ENCODE measurements around the gene STAC3.

The STAC3 gene

DNA sequence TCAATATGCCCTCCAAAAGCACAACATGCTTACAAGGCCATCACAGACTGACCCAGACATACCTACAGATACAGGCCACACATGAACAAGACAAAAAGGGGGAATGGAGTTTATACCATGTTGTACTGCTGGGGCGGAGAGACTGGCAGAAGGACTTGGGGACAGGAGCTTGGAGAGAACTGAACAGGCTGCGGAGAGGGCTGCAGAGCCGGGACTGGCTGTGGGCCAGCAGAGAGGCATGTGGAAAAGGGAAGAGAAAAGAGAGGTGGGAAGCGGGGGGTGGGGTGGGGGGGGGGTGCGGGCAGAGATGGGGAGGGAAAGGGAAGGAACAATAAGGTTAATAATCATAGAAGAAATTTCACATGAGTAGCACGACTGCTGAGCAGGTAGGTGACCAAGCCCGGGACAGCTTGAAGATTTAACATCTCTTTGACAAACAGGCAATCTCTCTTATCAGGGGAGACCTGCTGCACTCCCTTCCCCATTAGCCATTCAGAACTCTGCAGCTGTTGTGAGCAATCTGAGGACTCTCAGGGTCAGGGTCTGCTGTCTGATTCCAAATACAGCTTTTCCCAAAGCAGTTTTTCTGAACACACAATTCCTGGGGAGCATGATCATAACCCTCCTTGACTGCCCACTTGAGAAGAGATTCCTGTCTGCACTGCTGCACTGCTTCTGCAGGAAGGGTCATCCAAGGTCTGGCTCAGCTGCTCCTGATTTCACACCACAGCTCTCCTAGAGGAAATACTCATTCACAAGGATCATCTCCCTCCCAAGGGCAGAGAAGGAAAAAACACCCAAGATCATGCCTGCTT lies 21.6 kb upstream of the STAC3 start:
- Histone ChIP-seq H3K27me3 (ENCODE audit: control insufficient read depth, insufficient read depth, low read length, poor library complexity, severe bottlenecking) (no peaks in the 10 kb centered on the region), H3K9me3 (ENCODE audit: control insufficient read depth, low read length) (no peaks in the 10 kb centered on the region), H3K4me1 (ENCODE audit: control insufficient read depth, insufficient read depth, low read length) (no peaks in the 10 kb centered on the region), H3K4me3 (ENCODE audit: insufficient read depth, low read depth, low read length) (no peak overlapping the region), H3K27ac (ENCODE audit: insufficient read depth, low read depth, low read length, poor library complexity, severe bottlenecking) (no peak overlapping the region), H3K36me3 (ENCODE audit: control insufficient read depth, insufficient read depth, low read length) (peaks cover 20% of the 10 kb centered on the region)
- 90 to 91% methylated on average over 7 of the region's 7 CpGs for WGBS, 2 experiments

DNA sequence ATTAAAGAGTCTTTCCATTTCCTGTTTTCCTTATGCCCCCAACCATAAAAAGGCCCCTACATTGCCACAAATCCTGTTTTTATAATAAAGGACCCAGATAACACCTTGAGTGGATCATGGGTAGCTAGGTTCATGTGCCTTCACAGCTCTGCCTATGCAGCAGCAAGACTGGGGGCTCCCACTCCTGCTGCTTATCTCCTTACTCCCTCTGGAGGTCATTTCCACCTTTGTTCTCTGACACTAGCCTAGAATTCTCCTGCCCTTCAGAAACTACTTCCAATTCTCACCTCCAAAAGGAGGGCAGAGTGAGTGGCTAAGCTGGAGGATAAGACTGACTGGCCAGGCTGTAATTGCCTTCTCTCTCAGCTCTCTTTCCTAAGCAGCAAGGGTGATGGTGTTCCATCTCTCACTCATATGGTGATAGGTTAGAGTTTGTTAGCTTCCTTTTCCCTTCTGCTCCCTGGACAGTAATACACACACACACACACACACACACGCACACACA lies 20.0 kb upstream of the STAC3 start:
- Histone ChIP-seq H3K36me3 (ENCODE audit: control insufficient read depth, insufficient read depth, low read length) (peaks cover 20% of the 10 kb centered on the region), H3K9me3 (ENCODE audit: control insufficient read depth, low read length) (no peaks in the 10 kb centered on the region), H3K27me3 (ENCODE audit: control insufficient read depth, insufficient read depth, low read length, poor library complexity, severe bottlenecking) (no peaks in the 10 kb centered on the region), H3K4me3 (ENCODE audit: insufficient read depth, low read depth, low read length) (no peak overlapping the region), H3K4me1 (ENCODE audit: control insufficient read depth, insufficient read depth, low read length) (no peaks in the 10 kb centered on the region), H3K27ac (ENCODE audit: insufficient read depth, low read depth, low read length, poor library complexity, severe bottlenecking) (no peak overlapping the region)
- WGBS, 2 experiments, result 80 to 94% methylated on average over 1 of the region's 1 CpG

DNA sequence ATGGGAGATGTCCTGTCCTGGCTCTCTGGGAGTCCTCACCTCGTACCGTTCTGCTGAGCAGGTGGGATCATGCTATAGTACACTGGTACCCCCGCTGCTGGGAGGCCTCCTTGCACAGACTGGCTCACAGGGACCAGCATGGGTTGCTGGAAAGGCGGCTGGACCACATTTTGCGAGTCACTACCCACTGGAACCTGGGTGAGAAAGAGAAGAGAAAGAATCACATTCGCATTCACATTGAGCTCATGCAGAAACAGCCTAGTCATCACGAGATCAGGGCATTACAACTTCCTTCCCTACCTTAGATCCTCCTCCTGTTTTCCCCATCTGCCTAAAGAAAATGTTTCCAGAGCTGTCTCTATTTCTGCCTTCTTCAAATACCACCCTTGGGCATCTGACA lies 17.3 kb upstream of the STAC3 start:
- peaks cover 22% of the 10 kb centered on the region for H3K36me3 ChIP-seq (ENCODE audit: control insufficient read depth, insufficient read depth, low read length)
- no peaks in the 10 kb centered on the region for H3K4me1 ChIP-seq (ENCODE audit: control insufficient read depth, insufficient read depth, low read length)
- H3K27ac ChIP-seq (ENCODE audit: insufficient read depth, low read depth, low read length, poor library complexity, severe bottlenecking), result no peak overlapping the region
- no peak overlapping the region for H3K4me3 ChIP-seq (ENCODE audit: insufficient read depth, low read depth, low read length)
- H3K27me3 ChIP-seq (ENCODE audit: control insufficient read depth, insufficient read depth, low read length, poor library complexity, severe bottlenecking), result no peaks in the 10 kb centered on the region
- WGBS, 2 experiments, result 93 to 95% methylated on average over 7 of the region's 7 CpGs
- H3K9me3 ChIP-seq (ENCODE audit: control insufficient read depth, low read length), result no peaks in the 10 kb centered on the region

DNA sequence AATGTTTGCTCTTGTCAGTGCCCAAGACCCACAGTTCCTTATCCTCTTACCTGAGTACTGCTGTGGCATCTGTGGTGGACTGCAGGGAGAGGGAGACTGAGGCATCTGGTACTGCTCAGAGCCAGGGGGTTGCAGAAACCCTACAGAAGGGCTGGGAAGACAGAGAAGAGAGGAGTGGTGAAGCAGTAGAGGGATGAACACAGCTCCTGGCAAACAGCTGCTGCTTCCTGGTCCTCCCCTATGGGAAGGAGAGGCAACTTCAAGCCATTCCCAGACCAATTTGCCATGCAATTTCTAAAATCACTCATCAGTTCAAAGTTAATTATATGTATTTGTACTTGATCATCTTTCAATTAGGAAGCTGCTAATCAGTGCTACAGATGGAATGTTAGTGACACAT lies 15.7 kb upstream of the STAC3 start:
- Histone ChIP-seq H3K4me1 (ENCODE audit: control insufficient read depth, insufficient read depth, low read length) (peaks cover 12% of the 10 kb centered on the region), H3K9me3 (ENCODE audit: control insufficient read depth, low read length) (no peaks in the 10 kb centered on the region), H3K27ac (ENCODE audit: insufficient read depth, low read depth, low read length, poor library complexity, severe bottlenecking) (no peak overlapping the region), H3K4me3 (ENCODE audit: insufficient read depth, low read depth, low read length) (no peak overlapping the region), H3K27me3 (ENCODE audit: control insufficient read depth, insufficient read depth, low read length, poor library complexity, severe bottlenecking) (no peaks in the 10 kb centered on the region), H3K36me3 (ENCODE audit: control insufficient read depth, insufficient read depth, low read length) (peaks cover 22% of the 10 kb centered on the region)

DNA sequence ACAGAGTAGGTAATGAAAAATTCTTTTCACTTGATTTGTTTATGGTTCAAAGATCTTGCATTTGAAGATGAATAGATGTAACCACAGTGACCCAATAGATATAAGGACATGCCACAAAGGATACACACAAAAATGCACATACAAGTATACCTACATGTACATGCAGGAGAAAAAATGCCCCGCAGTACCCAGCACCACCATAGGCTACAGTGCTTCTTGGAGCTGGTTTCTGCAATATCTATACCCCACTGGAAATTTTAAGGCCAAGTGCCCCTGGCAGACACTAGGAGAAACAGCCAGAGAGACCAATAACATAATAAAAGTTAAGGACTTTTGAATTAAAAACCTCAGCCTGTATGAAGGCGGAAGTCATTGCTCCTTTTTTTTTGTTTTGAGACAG lies 12.1 kb upstream of the STAC3 start:
- H3K4me3 ChIP-seq (ENCODE audit: insufficient read depth, low read depth, low read length), result no peak overlapping the region
- H3K9me3 ChIP-seq (ENCODE audit: control insufficient read depth, low read length), result no peaks in the 10 kb centered on the region
- WGBS, 2 experiments, result 92 to 93% methylated on average over 2 of the region's 2 CpGs
- peaks cover 15% of the 10 kb centered on the region for H3K36me3 ChIP-seq (ENCODE audit: control insufficient read depth, insufficient read depth, low read length)
- no peaks in the 10 kb centered on the region for H3K27me3 ChIP-seq (ENCODE audit: control insufficient read depth, insufficient read depth, low read length, poor library complexity, severe bottlenecking)
- no peak overlapping the region for H3K27ac ChIP-seq (ENCODE audit: insufficient read depth, low read depth, low read length, poor library complexity, severe bottlenecking)
- H3K4me1 ChIP-seq (ENCODE audit: control insufficient read depth, insufficient read depth, low read length), result peaks cover 27% of the 10 kb centered on the region

DNA sequence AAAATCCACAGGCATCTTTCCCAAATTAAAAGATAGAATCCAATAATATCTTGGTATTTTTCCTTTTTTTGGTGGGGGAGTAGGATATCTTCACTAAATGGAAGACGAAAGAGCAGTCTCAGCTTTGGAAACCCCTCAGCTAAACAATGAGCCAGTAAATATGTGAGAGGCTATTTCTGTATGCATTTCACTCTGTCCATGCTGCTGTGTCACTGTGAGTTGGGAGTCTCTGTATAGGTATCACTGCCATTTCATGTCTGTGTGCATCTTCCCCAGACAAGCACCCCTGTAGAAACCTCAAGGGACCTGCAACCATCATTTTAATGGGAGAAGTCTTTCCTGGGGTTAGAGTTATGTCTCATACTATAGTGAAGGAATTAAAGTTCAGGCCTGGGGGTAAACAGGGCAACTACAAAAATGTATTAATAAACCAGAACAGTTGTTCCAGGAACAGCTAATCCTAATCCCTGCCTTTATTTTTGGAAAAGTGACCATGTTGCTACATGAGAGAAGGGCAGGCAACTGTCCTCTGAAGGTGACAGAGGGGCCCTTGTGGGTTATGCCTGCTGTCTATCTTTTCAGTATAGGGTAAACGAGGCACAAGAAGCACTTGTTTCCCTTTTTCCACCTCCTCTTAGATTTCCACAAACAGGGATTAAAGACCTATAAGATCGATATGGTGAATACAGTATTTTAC lies 11.3 kb upstream of the STAC3 start:
- H3K4me1 ChIP-seq (ENCODE audit: control insufficient read depth, insufficient read depth, low read length), result peaks cover 27% of the 10 kb centered on the region
- no peaks in the 10 kb centered on the region for H3K27me3 ChIP-seq (ENCODE audit: control insufficient read depth, insufficient read depth, low read length, poor library complexity, severe bottlenecking)
- H3K36me3 ChIP-seq (ENCODE audit: control insufficient read depth, insufficient read depth, low read length), result peaks cover 19% of the 10 kb centered on the region
- H3K4me3 ChIP-seq (ENCODE audit: insufficient read depth, low read depth, low read length), result no peak overlapping the region
- H3K9me3 ChIP-seq (ENCODE audit: control insufficient read depth, low read length), result no peaks in the 10 kb centered on the region
- 93% methylated on average over 2 to 3 of the region's 3 CpGs for WGBS, 2 experiments
- H3K27ac ChIP-seq (ENCODE audit: insufficient read depth, low read depth, low read length, poor library complexity, severe bottlenecking), result peak overlapping the region; percentile 33

DNA sequence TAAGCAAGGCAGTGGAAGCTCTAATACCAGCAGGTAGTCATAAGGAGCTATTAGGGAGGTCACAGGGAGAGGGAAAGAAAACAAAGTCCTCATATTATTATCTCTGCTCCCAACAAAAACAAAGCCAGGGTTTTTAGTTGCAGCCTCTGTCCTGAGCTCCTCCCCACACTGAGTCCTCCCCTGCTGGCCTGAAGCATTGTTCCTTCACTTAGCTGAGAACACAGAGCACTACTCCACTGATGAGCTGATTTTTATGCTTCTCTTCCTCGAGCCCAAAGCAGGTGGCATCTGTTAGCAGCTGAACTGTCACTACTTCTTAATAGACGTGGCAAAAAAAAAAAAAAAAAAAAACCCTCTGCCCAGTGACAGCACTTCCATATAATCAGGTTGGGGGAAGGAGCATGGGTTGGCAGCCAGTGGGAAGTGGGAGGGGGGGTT lies 10.5 kb upstream of the STAC3 start:
- peaks cover 20% of the 10 kb centered on the region for H3K36me3 ChIP-seq (ENCODE audit: control insufficient read depth, insufficient read depth, low read length)
- no peaks in the 10 kb centered on the region for H3K27me3 ChIP-seq (ENCODE audit: control insufficient read depth, insufficient read depth, low read length, poor library complexity, severe bottlenecking)
- no peaks in the 10 kb centered on the region for H3K9me3 ChIP-seq (ENCODE audit: control insufficient read depth, low read length)
- WGBS, 2 experiments, result 0% methylated on average over 1 of the region's 2 CpGs
- H3K4me3 ChIP-seq (ENCODE audit: insufficient read depth, low read depth, low read length), result no peak overlapping the region
- no peak overlapping the region for H3K27ac ChIP-seq (ENCODE audit: insufficient read depth, low read depth, low read length, poor library complexity, severe bottlenecking)
- H3K4me1 ChIP-seq (ENCODE audit: control insufficient read depth, insufficient read depth, low read length), result peaks cover 27% of the 10 kb centered on the region

DNA sequence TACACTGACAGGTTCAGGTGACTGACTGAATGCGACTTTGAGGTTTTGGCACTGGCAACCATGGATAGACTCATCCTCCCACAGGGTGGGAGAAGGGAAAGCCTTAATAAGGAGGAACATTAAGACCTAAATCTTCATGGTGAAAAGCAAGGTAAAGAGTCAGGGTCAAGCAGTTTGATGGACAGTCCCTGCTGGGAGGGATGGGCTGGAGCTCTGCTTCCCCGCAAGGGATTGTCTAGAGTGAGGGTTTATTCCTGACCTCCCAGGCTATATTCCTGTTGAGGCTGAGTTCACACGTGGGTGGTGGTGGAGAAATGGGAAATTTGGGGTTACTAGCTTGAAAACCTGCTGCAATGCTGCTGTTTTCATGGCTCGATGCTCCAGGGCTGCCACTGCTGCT lies 9.4 kb upstream of the STAC3 start:
- H3K9me3 ChIP-seq (ENCODE audit: control insufficient read depth, low read length), result no peaks in the 10 kb centered on the region
- H3K27me3 ChIP-seq (ENCODE audit: control insufficient read depth, insufficient read depth, low read length, poor library complexity, severe bottlenecking), result no peaks in the 10 kb centered on the region
- WGBS, 2 experiments, result 71 to 72% methylated on average over 4 of the region's 4 CpGs
- peaks cover 29% of the 10 kb centered on the region for H3K36me3 ChIP-seq (ENCODE audit: control insufficient read depth, insufficient read depth, low read length)
- peaks cover 27% of the 10 kb centered on the region for H3K4me1 ChIP-seq (ENCODE audit: control insufficient read depth, insufficient read depth, low read length)
- no peak overlapping the region for H3K4me3 ChIP-seq (ENCODE audit: insufficient read depth, low read depth, low read length)
- no peak overlapping the region for H3K27ac ChIP-seq (ENCODE audit: insufficient read depth, low read depth, low read length, poor library complexity, severe bottlenecking)

DNA sequence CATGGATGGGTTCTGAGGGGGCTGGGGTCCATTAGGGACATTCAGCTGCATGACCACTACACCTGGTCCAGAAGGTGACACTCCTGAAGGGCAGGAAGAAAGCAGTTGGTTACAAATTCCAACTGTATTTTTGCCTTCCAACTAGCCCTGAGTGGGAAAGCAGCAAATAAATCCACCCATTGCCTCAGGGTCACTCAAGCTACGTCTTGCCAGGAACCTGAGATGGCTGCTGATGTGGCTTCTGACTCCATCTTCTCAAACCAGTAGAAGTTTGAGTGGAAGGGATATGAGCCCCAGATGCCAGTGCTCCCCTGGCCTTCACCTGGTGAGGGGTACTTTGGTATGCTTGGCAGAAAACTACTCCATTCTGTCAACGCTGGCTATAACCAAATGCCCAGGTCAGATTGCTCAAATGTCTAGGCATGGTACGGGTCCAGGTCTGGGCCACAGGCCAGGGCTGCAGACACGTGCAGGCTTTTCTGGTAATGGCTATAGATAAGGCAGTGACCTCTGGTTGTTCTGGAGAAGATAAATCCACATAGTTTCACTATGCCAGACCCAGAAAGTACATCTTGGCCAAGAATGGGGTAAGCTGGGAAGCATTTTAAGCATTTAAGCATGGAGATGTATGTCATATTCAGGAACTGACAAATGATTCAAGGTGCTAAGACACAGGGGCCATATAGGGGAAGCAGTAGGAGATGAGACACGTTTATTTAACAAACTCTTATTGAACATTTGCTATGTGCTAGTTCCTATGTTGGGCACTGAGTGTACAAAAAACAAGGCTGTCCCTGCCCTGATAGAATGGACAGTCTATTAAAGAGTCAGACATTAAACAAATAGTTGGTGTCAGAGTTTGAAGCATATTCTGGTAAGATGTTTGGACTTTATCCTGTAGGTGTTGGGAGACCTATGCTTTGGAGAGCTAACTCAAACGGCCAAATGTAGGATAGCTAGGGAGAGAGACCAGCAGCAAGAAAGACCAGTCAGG lies 8.3 kb upstream of the STAC3 start:
- Histone ChIP-seq H3K36me3 (ENCODE audit: control insufficient read depth, insufficient read depth, low read length) (peaks cover 27% of the 10 kb centered on the region), H3K27ac (ENCODE audit: insufficient read depth, low read depth, low read length, poor library complexity, severe bottlenecking) (no peak overlapping the region)
- 89 to 92% methylated on average over 6 of the region's 6 CpGs for WGBS, 2 experiments

More for the DNA sequence above, 8.3 kb upstream of the STAC3 start:
- H3K4me3 ChIP-seq (ENCODE audit: insufficient read depth, low read depth, low read length), result no peak overlapping the region
- H3K4me1 ChIP-seq (ENCODE audit: control insufficient read depth, insufficient read depth, low read length), result peaks cover 27% of the 10 kb centered on the region
- H3K27me3 ChIP-seq (ENCODE audit: control insufficient read depth, insufficient read depth, low read length, poor library complexity, severe bottlenecking), result no peaks in the 10 kb centered on the region
- no peaks in the 10 kb centered on the region for H3K9me3 ChIP-seq (ENCODE audit: control insufficient read depth, low read length)
